H1 (cell line): ENCODE data around the gene SSR1.

Source experiments
- EZH2 ChIP-seq: fragments of 200-600 bp; sonication (generic); IDR thresholded peaks from 2 replicates; pipeline ENCODE4 v1.7.1; 2012; ENCODE audit warnings: low read depth, mild to moderate bottlenecking, moderate library complexity, low read length, inconsistent platforms; ENCODE audit not compliant: severe bottlenecking
- GABPA ChIP-seq: IDR thresholded peaks from 2 replicates; pipeline ENCODE4 v1.6.1; 2011; ENCODE audit warnings: mild to moderate bottlenecking, low read length, moderate library complexity, borderline replicate concordance; ENCODE audit not compliant: insufficient read depth
- KDM4A ChIP-seq: IDR thresholded peaks from one replicate; pipeline ENCODE4 v1.7.1; 2012; ENCODE audit warnings: low read depth, mild to moderate bottlenecking, moderate library complexity, low read length, inconsistent platforms; ENCODE audit not compliant: severe bottlenecking
- NRF1 ChIP-seq: IDR thresholded peaks from 2 replicates; pipeline ENCODE4 v1.6.1; 2011; ENCODE audit warnings: mild to moderate bottlenecking, low read depth, low read length, improper control_type of control experiment
- POLR2A ChIP-seq, 2 experiments: IDR thresholded peaks; 1 replicate in 1 of 2; 2 replicates in 1 of 2; pipeline ENCODE4 v1.6.1; 2011; ENCODE audit warnings: low read depth in 2 of 2, low read length in 2 of 2, mild to moderate bottlenecking in 2 of 2; ENCODE audit errors: control extremely low read depth in 1 of 2
- POLR2AphosphoS5 ChIP-seq: IDR thresholded peaks from 2 replicates; pipeline ENCODE4 v1.6.1; 2011; ENCODE audit warnings: low read depth, low read length
- RFX5 ChIP-seq: IDR thresholded peaks from 2 replicates; pipeline ENCODE4 v1.6.1; 2011; ENCODE audit warnings: low read depth, low read length, improper control_type of control experiment, borderline replicate concordance
- SP2 ChIP-seq: IDR thresholded peaks from 2 replicates; pipeline ENCODE4 v1.6.1; 2012; ENCODE audit warnings: mild to moderate bottlenecking, low read length, inconsistent platforms
- SUZ12 ChIP-seq: fragments of 200-600 bp; sonication (generic); IDR thresholded peaks from 2 replicates; pipeline ENCODE4 v1.6.1; 2012; ENCODE audit warnings: mild to moderate bottlenecking, inconsistent platforms, low read length, moderate library complexity, mixed read lengths
- TBP ChIP-seq: IDR thresholded peaks from 2 replicates; pipeline ENCODE4 v1.6.1; 2011; ENCODE audit warnings: low read depth, low read length, improper control_type of control experiment

DNA sequence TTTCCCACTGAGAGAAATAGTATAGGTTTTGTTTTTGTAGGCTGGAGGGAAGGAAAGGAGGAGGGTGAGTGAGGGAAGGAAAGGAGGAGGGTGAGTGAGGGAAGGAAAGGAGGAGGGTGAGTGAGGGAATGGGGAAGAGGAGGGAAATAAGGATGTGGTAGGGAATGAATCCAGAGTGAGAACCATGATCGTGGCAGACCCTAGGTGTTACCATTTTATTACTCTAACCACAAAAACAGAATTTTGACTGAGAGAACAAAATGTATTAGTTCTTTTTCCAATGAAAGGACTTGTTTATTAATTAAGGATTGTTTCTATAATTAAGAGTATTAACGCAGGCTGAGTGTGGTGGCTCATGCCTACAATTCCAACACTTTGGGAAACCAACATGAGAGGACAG, 16.4 kb downstream of the SSR1 start:
- no peak for TF ChIP-seq NRF1
- TF ChIP-seq POLR2AphosphoS5: no peak
- TF ChIP-seq SP2: no peak
- TF ChIP-seq KDM4A: no peak
- TF ChIP-seq RFX5: no peak
- TF ChIP-seq TBP: no peak
- TF ChIP-seq GABPA: no peak
- no peak for TF ChIP-seq EZH2
- no peak for TF ChIP-seq POLR2A (IDR thresholded peaks at IDR 0.05; ENCODE audit: control extremely low read depth in 1 of 2, low read depth in 2 of 2, low read length in 2 of 2)
- TF ChIP-seq SUZ12: no peak
